Right renal pelvis (tissue), 4 donors: ENCODE measurements around the gene TMEM109. TPM values are rescaled to one million over a fixed set of nuclear protein-coding genes. Genes with fewer than 3 reads are reported as not detected.
"Not testable (repeated sequence)": the region's sequence is repeated elsewhere in the genome, so short reads cannot be mapped to it uniquely, and the experiment has no call there.

ENCODE experiments used
- DNase-seq, 4 donors: peaks; one replicate each; pipeline ENCODE4 v3.0.0-alpha.2; 2013; ENCODE audit warnings: low read depth in 4 of 4, low spot score in 3 of 4, missing footprints in 1 of 4
- polyA plus RNA-seq, 4 donors: library from polyadenylated mRNA; unstranded; fragments of 120-200 nt; gene quantifications; one replicate each; pipeline ENCODE4 v1.2.1, GENCODE V29; 2013; ENCODE audit not compliant: insufficient read length in 4 of 4

The TMEM109 gene
- polyA plus RNA-seq, 4 donors = 83.6 to 104 (median 91.9) TPM

- not testable (repeated sequence) for DNase-seq
Measured at GRCh38 chr11:60909680-60910280, 4.2 kb upstream of the TMEM109 start.

GRCh38 chr11:60910281-60910687, 3.7 kb upstream of the TMEM109 start:
- DNase-seq = no peak

GRCh38 chr11:60910711-60911380, 3.1 kb upstream of the TMEM109 start:
- no peak for DNase-seq

GRCh38 chr11:60912223-60912850, 1.6 kb upstream of the TMEM109 start:
- no peak for DNase-seq

- no peak for DNase-seq
Measured at GRCh38 chr11:60912851-60913528, 968 bp upstream of the TMEM109 start.

GRCh38 chr11:60914633-60915247, 782 bp downstream of the TMEM109 start:
- DNase-seq = no peak

- DNase-seq = no peak
Measured at GRCh38 chr11:60915248-60915914, 1.4 kb downstream of the TMEM109 start.

- no peak for DNase-seq
Measured at GRCh38 chr11:60916669-60917206, 2.8 kb downstream of the TMEM109 start.

GRCh38 chr11:60917267-60917666, 3.3 kb downstream of the TMEM109 start:
- no peak for DNase-seq

GRCh38 chr11:60918251-60918938, 4.4 kb downstream of the TMEM109 start:
- DNase-seq = no peak

- DNase-seq = no peak
Measured at GRCh38 chr11:60918939-60919265, 4.9 kb downstream of the TMEM109 start.

GRCh38 chr11:60919320-60919719, 5.4 kb downstream of the TMEM109 start:
- no peak for DNase-seq

GRCh38 chr11:60919956-60920355, 6.0 kb downstream of the TMEM109 start:
- DNase-seq = no peak

- DNase-seq = no peak
Measured at GRCh38 chr11:60921259-60921658, 7.3 kb downstream of the TMEM109 start.

GRCh38 chr11:60921777-60922335, 7.9 kb downstream of the TMEM109 start:
- no peak for DNase-seq

GRCh38 chr11:60922906-60923305, 8.9 kb downstream of the TMEM109 start:
- DNase-seq = no peak

- DNase-seq = no peak
Measured at GRCh38 chr11:60923326-60923725, 9.4 kb downstream of the TMEM109 start.

- no peak for DNase-seq
Measured at GRCh38 chr11:60923800-60924109, 9.8 kb downstream of the TMEM109 start.

- DNase-seq = no peak
Measured at GRCh38 chr11:60924110-60924905, 10.3 kb downstream of the TMEM109 start, which contains the start of gene TMEM132A. Gene TMEM132A (plus strand): TSS chr11:60924460. CDS start chr11:60924634, 174 bp downstream.
